K562 (cell line): Measurements from ENCODE around the gene UBAP1L. TPM values are rescaled to one million over a fixed set of nuclear protein-coding genes. Genes with fewer than 3 reads are reported as not detected.

Experiments
- ATAC-seq: fragments of 200-7000 bp; cut with Tn5 transposase; 3 replicates; pipeline ENCODE4 v1.9.1; 2020; ENCODE audit warnings: moderate library complexity
- BruUV-seq: library from RNA; stranded (reverse); fragments of 400-500 nt; replicated peaks from 2 replicates; lab custom pipeline; 2021; lab: Mats Ljungman, UMichigan
- CTCF ChIA-PET: fragments of 300-600 bp; formaldehyde crosslinking; extraction: SDS; loops from one replicate; lab custom pipeline; 2021; ENCODE audit warnings: low intra/inter-chr PET ratio; lab: Yijun Ruan, JAX
- POLR2A ChIA-PET: fragments of 300-600, 350-650 bp; sonication (Branson Sonifier 250); formaldehyde crosslinking; extraction: SDS; loops from one replicate; lab custom pipeline; 2021; ENCODE audit warnings: antibody characterized with exemption, inconsistent platforms; lab: Yijun Ruan, JAX
- DNase-seq, 4 experiments: peaks; one replicate each; pipeline versions ENCODE4 v3.0.0 to v3.0.0-alpha.2; 2011 to 2018; ENCODE audit warnings: low spot score in 3 of 4, mixed read lengths in 3 of 4; ENCODE audit errors: extremely low read depth in 1 of 4
- FAIRE-seq: peaks from 2 replicates; lab custom pipeline; 2011; peaks lifted over from hg19 to GRCh38; lab: Jason Lieb, UNC
- H2AFZ ChIP-seq: 2 replicates; pipeline ENCODE4 v1.6.0; 2011; ENCODE audit warnings: low read depth, low read length, control low read depth, inconsistent platforms
- H3K27ac ChIP-seq: fragments of 200-600 bp; 3 replicates; pipeline ENCODE4 v1.8.0; 2011; ENCODE audit warnings: low read depth, mild to moderate bottlenecking, control low read depth, inconsistent platforms, low read length, moderate library complexity, mixed read lengths; ENCODE audit errors: extremely low read depth
- H3K27me3 ChIP-seq, 2 experiments: fragments of 300-600 bp in 1 of 2; 2 replicates in 1 of 2; 3 replicates in 1 of 2; pipeline versions ENCODE4 v1.6.0 to v1.8.0; 2011; ENCODE audit warnings: inconsistent platforms in 2 of 2, low read length in 2 of 2, mild to moderate bottlenecking in 1 of 2, mixed read lengths in 1 of 2, moderate library complexity in 1 of 2; ENCODE audit not compliant: control insufficient read depth in 2 of 2, insufficient read depth in 2 of 2
- H3K36me3 ChIP-seq: fragments of 300-600 bp; 3 replicates; pipeline ENCODE4 v1.8.0; 2011; ENCODE audit warnings: mild to moderate bottlenecking, low read length, inconsistent platforms; ENCODE audit not compliant: control insufficient read depth, insufficient read depth
- H3K4me1 ChIP-seq, 2 experiments: fragments of 200-600 bp in 1 of 2; replicated peaks in 1 of 2; 2 replicates in 1 of 2; 3 replicates in 1 of 2; pipeline versions ENCODE4 v1.5.1 to v1.8.0; 2011; ENCODE audit warnings: inconsistent platforms in 2 of 2, low read length in 2 of 2, mild to moderate bottlenecking in 1 of 2, mixed read lengths in 1 of 2, moderate library complexity in 1 of 2; ENCODE audit not compliant: control insufficient read depth in 2 of 2, insufficient read depth in 2 of 2
- H3K4me2 ChIP-seq: 2 replicates; pipeline ENCODE4 v1.6.1; 2011; ENCODE audit warnings: low read length, control low read depth, inconsistent platforms, mixed read lengths; ENCODE audit not compliant: insufficient read depth
- H3K4me3 ChIP-seq: fragments of 200-600 bp; sonication (generic), shearing (Covaris generic); 2 replicates; pipeline ENCODE4 v1.5.1; 2016; ENCODE audit warnings: control low read depth, inconsistent platforms
- H3K79me2 ChIP-seq: fragments of 200-600 bp; 3 replicates; pipeline ENCODE4 v1.8.0; 2011; ENCODE audit warnings: low read length, inconsistent platforms; ENCODE audit not compliant: control insufficient read depth, insufficient read depth
- H3K9ac ChIP-seq, 2 experiments: 2 replicates each; pipeline versions ENCODE4 v1.6.0 to v1.6.1; 2011; ENCODE audit warnings: low read depth in 2 of 2, low read length in 2 of 2, control low read depth in 1 of 2, inconsistent platforms in 1 of 2, mild to moderate bottlenecking in 1 of 2, mixed read lengths in 1 of 2; ENCODE audit not compliant: insufficient read depth in 1 of 2
- H3K9me1 ChIP-seq: one replicate; pipeline ENCODE4 v1.6.0; 2011; ENCODE audit warnings: inconsistent platforms, mild to moderate bottlenecking, low read length, moderate library complexity; ENCODE audit not compliant: control insufficient read depth, insufficient read depth
- H3K9me3 ChIP-seq: replicated peaks from 2 replicates; pipeline ENCODE4 v1.5.1; 2011; ENCODE audit warnings: low read depth, low read length, inconsistent platforms; ENCODE audit not compliant: control insufficient read depth, insufficient read depth
- H4K20me1 ChIP-seq: replicated peaks from 2 replicates; pipeline ENCODE4 v1.6.1; 2011; ENCODE audit warnings: low read length, inconsistent platforms, mixed read lengths; ENCODE audit not compliant: control insufficient read depth, insufficient read depth
- DMBX1 ChIP-seq: fragments of 250-450 bp; sonication (Bioruptor Pico); IDR thresholded peaks from 2 replicates; pipeline ENCODE4 v1.8.0; 2022; ENCODE audit warnings: inconsistent platforms, mild to moderate bottlenecking, moderate library complexity, borderline replicate concordance
- MITF ChIP-seq: IDR thresholded peaks from 2 replicates; pipeline ENCODE4 v1.6.1; 2014; ENCODE audit warnings: antibody characterized with exemption
- NCOR1 ChIP-seq: fragments of 450-650 bp; IDR thresholded peaks from 2 replicates; pipeline ENCODE4 v1.6.1; 2016; ENCODE audit warnings: mild to moderate bottlenecking, moderate library complexity
- ZBTB1 ChIP-seq: sonication (generic); formaldehyde crosslinking; IDR thresholded peaks from 2 replicates; pipeline ENCODE4 v1.8.1; 2023; ENCODE audit warnings: missing genetic modification reagents, low read depth, mild to moderate bottlenecking, borderline replicate concordance
- WGBS: fragments of 100-300 bp; shearing (Covaris generic); methylation state at CpG from one replicate; pipeline ENCODE4 v1.1.6; 2016; ENCODE audit warnings: low coverage, mixed read lengths; ENCODE audit not compliant: insufficient coverage; ENCODE audit errors: missing lambda C conversion rate; 5-methylcytosine and 5-hydroxymethylcytosine counted together
- in situ Hi-C: fragments of 300-500 bp; cut with MboI; formaldehyde crosslinking; loops from 4 replicates; pipeline ENCODE4 v1.15.0; 2018; ENCODE audit warnings: inconsistent platforms, mixed read lengths
- intact Hi-C: fragments of 100-400 bp; cut with micrococcal nuclease; formaldehyde crosslinking; loops from 2 replicates; pipeline ENCODE4 v1.14.2; 2022
- polyA plus RNA-seq, 8 experiments: library from polyadenylated mRNA; depleted of rRNA in 4 of 8; stranded (reverse) in 5 of 8; unstranded in 3 of 8; fragments of >200 nt; fragmentation: Nextera tagmentation in 2 of 8; fragmentation: Illumina TruSeq in 1 of 8; extraction: Ambion mirVana in 2 of 8; extraction: Trizol in 1 of 8; gene quantifications; 2 replicates each; pipeline versions ENCODE4 v1.2.1 to v1.2.3, GENCODE V29; 2011 to 2014; ENCODE audit warnings: inconsistent platforms in 1 of 8, missing spikeins in 1 of 8
- total RNA-seq, 7 experiments: library from RNA; depleted of rRNA in 6 of 7; stranded (reverse); fragments of >200 nt in 6 of 7; fragmentation: Illumina TruSeq in 2 of 7; extraction: Trizol in 2 of 7; gene quantifications; 2 replicates each; pipeline versions ENCODE4 v1.2.1 to v1.2.3, GENCODE V29; 2011 to 2021; ENCODE audit warnings: low replicate concordance in 1 of 7

The UBAP1L gene
- total and polyA plus RNA-seq, 9 of the 15 experiments (the other 6 are each of a cell fraction or from before 2014, with no cell fraction given) = 0.16 to 0.71 (median 0.41) TPM; not detected in 2

- no peaks in the 10 kb centered on the region for H4K20me1 ChIP-seq
- ChIA-PET CTCF (no interaction called here), POLR2A (no interaction called here)
- H3K4me1 ChIP-seq = peaks cover 7 to 11% of the 10 kb centered on the region in 2 experiments; a peak in 3 of 5 replicates
- H3K36me3 ChIP-seq = no peaks in the 10 kb centered on the region
- H3K4me3 ChIP-seq = no peak overlapping the region
- H3K4me2 ChIP-seq = no peak overlapping the region
- H3K9me1 ChIP-seq = no peaks in the 10 kb centered on the region
- H2AFZ ChIP-seq = no peak overlapping the region
- ATAC-seq (no peak), FAIRE-seq (no peak), DNase-seq (no peak)
- intact Hi-C loops = no loop called here
- no peak overlapping the region for H3K9ac ChIP-seq
- in situ Hi-C loops = no loop called here
- H3K79me2 ChIP-seq = no peaks in the 10 kb centered on the region
- WGBS = 20% methylated on average over 2 of the region's 2 CpGs
- H3K27ac ChIP-seq = no peak overlapping the region
- no TSS peak for BruUV-seq
- no peaks in the 10 kb centered on the region for H3K9me3 ChIP-seq
- no peak for TF ChIP-seq NCOR1
- no peak for TF ChIP-seq MITF
- no peak for TF ChIP-seq ZBTB1
- no peak for TF ChIP-seq DMBX1 (CRISPR knock-in tag)
- no peaks in the 10 kb centered on the region for H3K27me3 ChIP-seq
These were observed 66.8 kb downstream of the UBAP1L start for GRCh38 chr15:65048241-65048640.
